C4-2B (cell line): ENCODE results near the gene PHKA2.

ENCODE experiments used
- CTCF ChIP-seq: fragments of 450-650 bp; conservative IDR thresholded peaks from 2 replicates; pipeline ENCODE4 v1.5.1; 2017; ENCODE audit warnings: mild to moderate bottlenecking
- ZFX ChIP-seq: fragments of 450-650 bp; IDR thresholded peaks from 2 replicates; pipeline ENCODE4 v1.6.1; 2017

DNA sequence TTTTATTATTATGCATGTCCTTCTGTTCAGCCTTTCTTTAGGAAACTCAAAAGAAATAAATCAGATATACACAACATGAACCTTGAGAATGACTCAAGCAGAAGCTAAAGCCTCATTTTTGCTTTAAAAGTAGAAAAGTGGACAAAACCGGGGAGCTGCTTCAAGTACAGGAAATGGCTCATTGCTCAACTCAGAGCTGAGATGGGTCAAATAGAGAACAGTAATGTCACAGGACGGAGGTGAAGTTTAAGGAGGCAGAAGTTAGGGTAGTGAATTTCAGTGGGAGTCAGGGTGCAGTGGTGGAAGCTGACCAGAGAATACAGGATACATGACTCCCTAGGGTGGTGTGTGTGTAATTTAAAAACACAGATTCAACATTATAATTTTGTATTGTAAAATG, 22.2 kb downstream of the PHKA2 start:
- no peak for TF ChIP-seq CTCF
- no peak for TF ChIP-seq ZFX
